Measurements from ENCODE around the gene ZNF493. TPM values are rescaled to one million over a fixed set of nuclear protein-coding genes. Genes with fewer than 3 reads are reported as not detected.

Gene ZNF493
- total and polyA plus RNA-seq, 2 donors (not counting 3 experiments of a cell fraction or from before 2014, with no cell fraction given): 2.4 to 8.0 TPM

DNA sequence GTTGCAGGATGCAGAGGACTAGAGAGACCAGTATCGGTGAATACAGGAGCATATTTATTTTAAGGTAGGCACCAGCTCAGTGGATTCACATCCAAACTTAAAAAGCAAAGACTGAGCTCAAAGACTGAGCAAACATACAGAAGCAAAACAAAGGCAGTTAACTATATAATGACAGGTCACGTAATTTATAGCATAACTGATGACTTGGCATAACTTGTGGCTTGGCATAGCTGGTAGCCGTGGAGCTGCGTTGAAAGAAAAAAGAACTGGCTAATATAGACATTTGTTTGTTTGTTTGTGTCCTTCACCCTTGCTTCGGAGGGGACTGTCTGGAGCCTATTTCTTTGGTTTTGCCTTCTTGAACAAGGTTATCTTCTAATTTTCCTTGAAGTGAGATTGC lies 33.7 kb downstream of the ZNF493 start:
- no peak overlapping the region for H3K4me2 ChIP-seq (ENCODE audit: insufficient read depth, low read length)
- H3K4me1 ChIP-seq (ENCODE audit: control insufficient read depth, extremely low read depth, insufficient read depth, low read length): no peaks in the 10 kb centered on the region
- H3K79me2 ChIP-seq (ENCODE audit: control insufficient read depth, insufficient read depth, low read length): no peaks in the 10 kb centered on the region
- TF ChIP-seq JUN (IDR thresholded peaks at IDR 0.05; ENCODE audit: borderline replicate concordance, insufficient read depth, insufficient read length, low read depth): no peak
- no peak for TF ChIP-seq CTCF (IDR thresholded peaks at IDR 0.05; ENCODE audit: extremely low read depth in 1 of 2, insufficient read depth in 1 of 2, low read depth in 1 of 2, low read length in 2 of 2)
- TF ChIP-seq MAX (IDR thresholded peaks at IDR 0.05; ENCODE audit: insufficient read depth, insufficient read length): no peak
- no peak for TF ChIP-seq GATA2 (IDR thresholded peaks at IDR 0.05; ENCODE audit: insufficient read depth, insufficient read length, low read depth, low read length)
- TF ChIP-seq FOS (IDR thresholded peaks at IDR 0.05; ENCODE audit: borderline replicate concordance, insufficient read depth, low read length): no peak
- no peak for TF ChIP-seq POLR2A (IDR thresholded peaks at IDR 0.05; ENCODE audit: low read depth, low read length)
- no peak for TF ChIP-seq MYC (IDR thresholded peaks at IDR 0.05; ENCODE audit: low read depth, low read length)
- no peak for TF ChIP-seq POLR2AphosphoS5 (IDR thresholded peaks at IDR 0.05; ENCODE audit: insufficient read depth, low read depth, low read length)
- no peak for TF ChIP-seq EZH2 (IDR thresholded peaks at IDR 0.05; ENCODE audit: borderline replicate concordance, low read depth, low read length, severe bottlenecking)
- H3K9ac ChIP-seq (replicated peaks; ENCODE audit: extremely low read depth, insufficient read depth, low read length): no peak overlapping the region
- intact Hi-C loops (cut with micrococcal nuclease): no loop called here
- H2AFZ ChIP-seq (ENCODE audit: low read depth, low read length): no peak overlapping the region
- DNase-seq (ENCODE audit: low read depth, low spot score) (no peak), FAIRE-seq (no peak)
- no peak overlapping the region for H3K27ac ChIP-seq (ENCODE audit: insufficient read depth, low read depth, low read length)
- H3K9me1 ChIP-seq (replicated peaks; ENCODE audit: control insufficient read depth, extremely low read depth, insufficient read depth, low read length): no peaks in the 10 kb centered on the region
- no peaks in the 10 kb centered on the region for H4K20me1 ChIP-seq (replicated peaks; ENCODE audit: control insufficient read depth, extremely low read depth, insufficient read depth, low read length)
- no peaks in the 10 kb centered on the region for H3K36me3 ChIP-seq (ENCODE audit: control insufficient read depth in 2 of 2, extremely low read depth in 1 of 2, insufficient read depth in 2 of 2, low read length in 2 of 2)
- ChIA-PET CTCF (no interaction called here), POLR2A (no interaction called here)
- no TSS peak for BruUV-seq (replicated peaks)
- no peaks in the 10 kb centered on the region for H3K27me3 ChIP-seq (ENCODE audit: control insufficient read depth in 2 of 2, insufficient read depth in 2 of 2, low read length in 2 of 2)
- dilution Hi-C loops (cut with MboI; ENCODE audit: extremely low pct_ligation_motif_present, low sequenced_read_pairs): no loop called here
- no peaks in the 10 kb centered on the region for H3K9me3 ChIP-seq (replicated peaks; ENCODE audit: control insufficient read depth, insufficient read depth, low read length)
- H3K4me3 ChIP-seq (replicated peaks in 1 of 3; ENCODE audit: insufficient read depth in 1 of 3, low read depth in 1 of 3, low read length in 3 of 3): no peak overlapping the region

All from endothelial cell of umbilical vein (primary cell).